Measurements from ENCODE around the gene FBXO8.
A peak's percentile ranks its signal among the peaks of the same experiment; 100 is the strongest.

- no peak for TF ChIP-seq FOXJ3 (CRISPR knock-in tag; IDR thresholded peaks at IDR 0.05)
- TF ChIP-seq RAD21 (IDR thresholded peaks at IDR 0.05; ENCODE audit: low read length), result no peak
- no peak for TF ChIP-seq POLR2AphosphoS5 (IDR thresholded peaks at IDR 0.05; ENCODE audit: low read depth, low read length)
- no peak for TF ChIP-seq CTCF (IDR thresholded peaks at IDR 0.05)
- no peak for TF ChIP-seq TEAD4 (IDR thresholded peaks at IDR 0.05; ENCODE audit: borderline replicate concordance, insufficient read depth)
- no peak for TF ChIP-seq USF2 (IDR thresholded peaks at IDR 0.05; ENCODE audit: borderline replicate concordance, low read depth, low read length)
- peak; percentile 63 for TF ChIP-seq JUND (IDR thresholded peaks at IDR 0.05)
- no peak for TF ChIP-seq RFX5 (IDR thresholded peaks at IDR 0.05; ENCODE audit: low read length)
- no peak for TF ChIP-seq YY1 (IDR thresholded peaks at IDR 0.05; ENCODE audit: low read depth)
- no peak for TF ChIP-seq FOXM1 (IDR thresholded peaks at IDR 0.05; ENCODE audit: low read depth)
- TF ChIP-seq SIN3A (IDR thresholded peaks at IDR 0.05; ENCODE audit: borderline replicate concordance, low read depth, low read length), result no peak
- TF ChIP-seq NRF1 (IDR thresholded peaks at IDR 0.05; ENCODE audit: low read depth, low read length), result no peak
- TF ChIP-seq MAX (IDR thresholded peaks at IDR 0.05; ENCODE audit: low read depth), result no peak
- no peak for TF ChIP-seq MXI1 (IDR thresholded peaks at IDR 0.05; ENCODE audit: low read depth, low read length)
These were observed 27.2 kb downstream of the FBXO8 start for GRCh38 chr4:174256277-174256713.
